Astrocyte (in vitro differentiated cells and primary cell): ENCODE results near the gene CHKA. TPM values are rescaled to one million over a fixed set of nuclear protein-coding genes. Genes with fewer than 3 reads are reported as not detected.
A peak's percentile ranks its signal among the peaks of the same experiment; 100 is the strongest.

Source experiments
- DNase-seq: peaks from one replicate; pipeline ENCODE4 v3.0.0-alpha.2; 2010; ENCODE audit warnings: low read depth
- FAIRE-seq: peaks from 2 replicates; lab custom pipeline; 2011; peaks lifted over from hg19 to GRCh38; lab: Jason Lieb, UNC
- H2AFZ ChIP-seq: 2 replicates; pipeline ENCODE4 v1.6.0; 2012; ENCODE audit warnings: low read depth, low read length, inconsistent platforms
- H3K27ac ChIP-seq: 2 replicates; pipeline ENCODE4 v1.5.1; 2011; ENCODE audit warnings: low read depth, low read length, inconsistent platforms
- H3K27me3 ChIP-seq: 2 replicates; pipeline ENCODE4 v1.6.0; 2011; ENCODE audit warnings: low read length, inconsistent platforms; ENCODE audit not compliant: insufficient read depth
- H3K36me3 ChIP-seq: 2 replicates; pipeline ENCODE4 v1.5.1; 2011; ENCODE audit warnings: low read length, inconsistent platforms; ENCODE audit not compliant: insufficient read depth
- H3K4me1 ChIP-seq: 2 replicates; pipeline ENCODE4 v1.5.1; 2011; ENCODE audit warnings: low read length, inconsistent platforms; ENCODE audit not compliant: insufficient read depth
- H3K4me2 ChIP-seq: 2 replicates; pipeline ENCODE4 v1.6.0; 2012; ENCODE audit warnings: low read length, inconsistent platforms
- H3K4me3 ChIP-seq: 2 replicates; pipeline ENCODE4 v1.5.1; 2011; ENCODE audit warnings: low read depth, mild to moderate bottlenecking, low read length, inconsistent platforms; ENCODE audit not compliant: insufficient read depth
- H3K79me2 ChIP-seq: 2 replicates; pipeline ENCODE4 v1.6.0; 2012; ENCODE audit warnings: mild to moderate bottlenecking, low read length, inconsistent platforms; ENCODE audit not compliant: insufficient read depth
- H3K9ac ChIP-seq: 2 replicates; pipeline ENCODE4 v1.6.0; 2012; ENCODE audit warnings: mild to moderate bottlenecking, low read length, inconsistent platforms
- H3K9me3 ChIP-seq: 2 replicates; pipeline ENCODE4 v1.5.1; 2012; ENCODE audit warnings: low read depth, mild to moderate bottlenecking, low read length, inconsistent platforms; ENCODE audit not compliant: insufficient read depth
- H4K20me1 ChIP-seq: 2 replicates; pipeline ENCODE4 v1.6.0; 2012; ENCODE audit warnings: low read length, inconsistent platforms; ENCODE audit not compliant: insufficient read depth
- H3K27ac Mint-ChIP-seq: one replicate; pipeline ENCODE4 v1.8.0; 2021; ENCODE audit warnings: mild to moderate bottlenecking, mixed read lengths; ENCODE audit not compliant: unreplicated experiment
- H3K27me3 Mint-ChIP-seq: one replicate; pipeline ENCODE4 v1.8.0; 2021; ENCODE audit warnings: low read depth, mixed read lengths; ENCODE audit not compliant: unreplicated experiment
- H3K36me3 Mint-ChIP-seq: one replicate; pipeline ENCODE4 v1.8.0; 2021; ENCODE audit warnings: low read depth, mixed read lengths; ENCODE audit not compliant: unreplicated experiment
- H3K4me1 Mint-ChIP-seq: one replicate; pipeline ENCODE4 v1.8.0; 2021; ENCODE audit warnings: low read depth, mixed read lengths; ENCODE audit not compliant: unreplicated experiment
- H3K4me3 Mint-ChIP-seq: one replicate; pipeline ENCODE4 v1.8.0; 2021; ENCODE audit warnings: mild to moderate bottlenecking, moderate library complexity, mixed read lengths; ENCODE audit not compliant: unreplicated experiment
- H3K9me3 Mint-ChIP-seq: one replicate; pipeline ENCODE4 v1.8.0; 2021; ENCODE audit warnings: mild to moderate bottlenecking, mixed read lengths; ENCODE audit not compliant: unreplicated experiment
- CTCF ChIP-seq: IDR thresholded peaks from 2 replicates; pipeline ENCODE4 v1.5.1; 2011; ENCODE audit warnings: low read depth, mild to moderate bottlenecking, inconsistent platforms, low read length, moderate library complexity; ENCODE audit not compliant: insufficient read depth
- EZH2 ChIP-seq: IDR thresholded peaks from 2 replicates; pipeline ENCODE4 v1.6.1; 2012; ENCODE audit warnings: mild to moderate bottlenecking, low read length, inconsistent platforms; ENCODE audit not compliant: insufficient read depth
- total RNA-seq: library from RNA; stranded (reverse); gene quantifications from 2 replicates; pipeline ENCODE4 v1.2.1, GENCODE V29; 2021

The CHKA gene
- total RNA-seq, 1 donor from 2014 or later = 37.7 TPM

- H3K9ac ChIP-seq = peak overlapping the region; percentile 56
- H3K27me3 ChIP-seq = no peaks in the 10 kb centered on the region
- no peak overlapping the region for H3K27ac Mint-ChIP-seq
- H3K4me3 Mint-ChIP-seq = no peak overlapping the region
- H3K4me2 ChIP-seq = peak overlapping the region; percentile 79
- TF ChIP-seq CTCF = no peak
- no peak for TF ChIP-seq EZH2
- no peaks in the 10 kb centered on the region for H3K79me2 ChIP-seq
- no peaks in the 10 kb centered on the region for H4K20me1 ChIP-seq
- peak overlapping the region; percentile 37 for H3K4me3 ChIP-seq
- H3K4me1 Mint-ChIP-seq = peaks cover 7% of the 10 kb centered on the region
- H3K9me3 ChIP-seq = no peaks in the 10 kb centered on the region
- H3K27me3 Mint-ChIP-seq = no peaks in the 10 kb centered on the region
- H3K27ac ChIP-seq = no peak overlapping the region
- DNase-seq (peak; percentile 40), FAIRE-seq (no peak)
- H3K36me3 Mint-ChIP-seq = peaks cover 13% of the 10 kb centered on the region
- no peaks in the 10 kb centered on the region for H3K36me3 ChIP-seq
- H2AFZ ChIP-seq = peak overlapping the region; percentile 67
- H3K4me1 ChIP-seq = peaks cover 6% of the 10 kb centered on the region
- H3K9me3 Mint-ChIP-seq = peaks cover 19% of the 10 kb centered on the region
Measured at GRCh38 chr11:68127714-68128681, 6.8 kb upstream of the CHKA start.

GRCh38 chr11:68125164-68125563, 4.0 kb upstream of the CHKA start:
- H3K4me2 ChIP-seq = no peak overlapping the region
- Mint-ChIP-seq H3K4me1 (peaks cover 9% of the 10 kb centered on the region), H3K36me3 (peaks cover 7% of the 10 kb centered on the region), H3K4me3 (no peak overlapping the region), H3K27ac (no peak overlapping the region), H3K27me3 (no peaks in the 10 kb centered on the region), H3K9me3 (peaks cover 11% of the 10 kb centered on the region)
- peaks cover 2% of the 10 kb centered on the region for H4K20me1 ChIP-seq
- no peak overlapping the region for H3K9ac ChIP-seq
- no peak overlapping the region for H3K4me3 ChIP-seq
- no peak for TF ChIP-seq EZH2
- TF ChIP-seq CTCF = no peak
- H3K9me3 ChIP-seq = no peaks in the 10 kb centered on the region
- no peak overlapping the region for H3K27ac ChIP-seq
- H2AFZ ChIP-seq = no peak overlapping the region
- H3K36me3 ChIP-seq = no peaks in the 10 kb centered on the region
- DNase-seq (no peak), FAIRE-seq (no peak)
- H3K4me1 ChIP-seq = peaks cover 14% of the 10 kb centered on the region
- peaks cover 2% of the 10 kb centered on the region for H3K79me2 ChIP-seq
- no peaks in the 10 kb centered on the region for H3K27me3 ChIP-seq
